GM23338 (cell line): ENCODE measurements around the gene PHLPP2. TPM values are rescaled to one million over a fixed set of nuclear protein-coding genes. Genes with fewer than 3 reads are reported as not detected.
A peak's percentile ranks its signal among the peaks of the same experiment; 100 is the strongest.

Experiments
- ATAC-seq: fragments of 200-7000 bp; cut with Tn5 transposase; 3 replicates; pipeline ENCODE4 v1.9.1; 2020
- DNase-seq: peaks from one replicate; pipeline ENCODE4 v3.0.0-alpha.2; 2015; ENCODE audit warnings: low spot score
- H2AFZ ChIP-seq: fragments of 200-600 bp; sonication (generic); 2 replicates; pipeline ENCODE4 v1.8.0; 2016; ENCODE audit warnings: antibody characterized with exemption, mild to moderate bottlenecking, moderate library complexity
- H3F3A ChIP-seq: fragments of 200-600 bp; sonication (generic); replicated peaks from 2 replicates; pipeline ENCODE4 v1.8.0; 2017; ENCODE audit warnings: antibody characterized with exemption, mixed run types, low read depth
- H3K27ac ChIP-seq: fragments of 200-600 bp; sonication (generic); 2 replicates; pipeline ENCODE4 v1.6.1; 2016; ENCODE audit warnings: low read depth
- H3K27me3 ChIP-seq: fragments of 200-600 bp; sonication (generic); 2 replicates; pipeline ENCODE4 v1.8.0; 2016; ENCODE audit warnings: mild to moderate bottlenecking, mixed run types, moderate library complexity; ENCODE audit not compliant: insufficient read depth
- H3K36me3 ChIP-seq: fragments of 200-600 bp; sonication (generic); 2 replicates; pipeline ENCODE4 v1.8.0; 2016; ENCODE audit warnings: mild to moderate bottlenecking; ENCODE audit not compliant: insufficient read depth
- H3K4me1 ChIP-seq: fragments of 200-600 bp; sonication (generic); 2 replicates; pipeline ENCODE4 v1.8.0; 2016; ENCODE audit warnings: mild to moderate bottlenecking, moderate library complexity; ENCODE audit not compliant: insufficient read depth
- H3K4me2 ChIP-seq: fragments of 200-600 bp; sonication (generic); 2 replicates; pipeline ENCODE4 v1.7.1; 2017; ENCODE audit warnings: mixed run types
- H3K4me3 ChIP-seq: fragments of 200-600 bp; sonication (generic); 2 replicates; pipeline ENCODE4 v1.6.1; 2016; ENCODE audit warnings: mixed run types
- H3K79me2 ChIP-seq: fragments of 200-600 bp; sonication (generic); replicated peaks from 2 replicates; pipeline ENCODE4 v1.8.0; 2017; ENCODE audit warnings: mild to moderate bottlenecking; ENCODE audit not compliant: insufficient read depth
- H3K9me2 ChIP-seq: fragments of 200-600 bp; sonication (generic); 2 replicates; pipeline ENCODE4 v1.8.0; 2017; ENCODE audit not compliant: insufficient read depth
- H4K20me1 ChIP-seq: fragments of 200-600 bp; sonication (generic); replicated peaks from 2 replicates; pipeline ENCODE4 v1.8.0; 2017; ENCODE audit warnings: mild to moderate bottlenecking; ENCODE audit not compliant: insufficient read depth
- H3K27ac Mint-ChIP-seq: 2 replicates; pipeline ENCODE4 v1.8.0; 2020; ENCODE audit warnings: inconsistent platforms, mild to moderate bottlenecking, moderate library complexity, mixed read lengths
- H3K27me3 Mint-ChIP-seq: 3 replicates; pipeline ENCODE4 v1.8.0; 2022; ENCODE audit warnings: low read depth, mild to moderate bottlenecking, moderate library complexity, mixed read lengths, inconsistent platforms; ENCODE audit not compliant: insufficient read depth, poor library complexity
- H3K36me3 Mint-ChIP-seq: 3 replicates; pipeline ENCODE4 v1.8.0; 2021; ENCODE audit warnings: low read depth, mild to moderate bottlenecking, inconsistent platforms, moderate library complexity, mixed read lengths
- H3K4me1 Mint-ChIP-seq: 3 replicates; pipeline ENCODE4 v1.8.0; 2020; ENCODE audit warnings: mild to moderate bottlenecking, inconsistent platforms, mixed read lengths
- H3K4me3 Mint-ChIP-seq: 3 replicates; pipeline ENCODE4 v1.8.0; 2021; ENCODE audit warnings: moderate library complexity, mild to moderate bottlenecking, inconsistent platforms, mixed read lengths
- H3K9me3 Mint-ChIP-seq: 3 replicates; pipeline ENCODE4 v1.8.0; 2020; ENCODE audit warnings: moderate library complexity, mild to moderate bottlenecking, inconsistent platforms, mixed read lengths
- CREB1 ChIP-seq: fragments of 250-450 bp; sonication (Bioruptor Pico); IDR thresholded peaks from 2 replicates; pipeline ENCODE4 v1.5.0; 2020; ENCODE audit warnings: low read depth, mild to moderate bottlenecking, moderate library complexity
- EZH2 ChIP-seq: fragments of 200-600 bp; sonication (generic); IDR thresholded peaks from one replicate; pipeline ENCODE4 v1.8.0; 2017; ENCODE audit warnings: antibody characterized with exemption, mild to moderate bottlenecking, low read depth; ENCODE audit not compliant: unreplicated experiment
- EZH2phosphoT487 ChIP-seq: fragments of 200-600 bp; sonication (generic); IDR thresholded peaks from one replicate; pipeline ENCODE4 v1.8.1; 2018; ENCODE audit warnings: antibody characterized with exemption; ENCODE audit not compliant: unreplicated experiment
- JUNB ChIP-seq: IDR thresholded peaks from one replicate; pipeline ENCODE4 v1.6.1; 2016; ENCODE audit warnings: antibody characterized with exemption; ENCODE audit not compliant: unreplicated experiment
- NANOG ChIP-seq: IDR thresholded peaks from 2 replicates; pipeline ENCODE4 v1.6.1; 2016; ENCODE audit warnings: antibody characterized with exemption, borderline replicate concordance
- POLR2AphosphoS5 ChIP-seq: IDR thresholded peaks from 2 replicates; pipeline ENCODE4 v1.6.1; 2016; ENCODE audit warnings: antibody characterized with exemption, low read depth
- ZNF114 ChIP-seq: fragments of 250-450 bp; sonication (Bioruptor Pico); IDR thresholded peaks from 2 replicates; pipeline ENCODE4 v1.5.0; 2020; ENCODE audit warnings: mild to moderate bottlenecking, moderate library complexity
- ZNF331 ChIP-seq: fragments of 250-450 bp; sonication (Bioruptor Pico); IDR thresholded peaks from 2 replicates; pipeline ENCODE4 v1.5.0; 2020; ENCODE audit warnings: low read depth, mild to moderate bottlenecking, moderate library complexity
- polyA plus RNA-seq: library from polyadenylated mRNA; unstranded; fragments of >200 nt; fragmentation: Nextera tagmentation; extraction: Ambion mirVana; gene quantifications from 2 replicates; pipeline ENCODE4 v1.2.1, GENCODE V29; 2016
- total RNA-seq: library from RNA; depleted of rRNA; stranded (reverse); fragments of >200 nt; shearing (Covaris generic); gene quantifications from 2 replicates; pipeline ENCODE4 v1.2.3, GENCODE V29; 2014
- TF ChIP-seq, protein P1 (sequence below), 2 experiments: fragments of 200-600 bp in 1 of 2; sonication (generic) in 1 of 2; conservative IDR thresholded peaks; 2 replicates each; pipeline versions ENCODE4 v1.5.1 to v1.6.1; 2016 to 2017; ENCODE audit warnings: antibody characterized with exemption in 2 of 2, low read depth in 2 of 2, mild to moderate bottlenecking in 2 of 2, moderate library complexity in 1 of 2
- TF ChIP-seq, protein P2 (sequence below): IDR thresholded peaks from one replicate; pipeline ENCODE4 v1.6.1; 2018; ENCODE audit warnings: antibody characterized with exemption; ENCODE audit not compliant: unreplicated experiment
- TF ChIP-seq, protein P3 (sequence below): fragments of 250-450 bp; sonication (Bioruptor Pico); IDR thresholded peaks from 2 replicates; pipeline ENCODE4 v1.5.0; 2020; ENCODE audit warnings: mild to moderate bottlenecking, moderate library complexity
- TF ChIP-seq, protein P4 (sequence below): IDR thresholded peaks from 2 replicates; pipeline ENCODE4 v1.6.1; 2016; ENCODE audit warnings: antibody characterized with exemption

The PHLPP2 gene
- total and polyA plus RNA-seq, 2 experiments from 2014 or later, result 4.2 to 20.5 TPM

DNA sequence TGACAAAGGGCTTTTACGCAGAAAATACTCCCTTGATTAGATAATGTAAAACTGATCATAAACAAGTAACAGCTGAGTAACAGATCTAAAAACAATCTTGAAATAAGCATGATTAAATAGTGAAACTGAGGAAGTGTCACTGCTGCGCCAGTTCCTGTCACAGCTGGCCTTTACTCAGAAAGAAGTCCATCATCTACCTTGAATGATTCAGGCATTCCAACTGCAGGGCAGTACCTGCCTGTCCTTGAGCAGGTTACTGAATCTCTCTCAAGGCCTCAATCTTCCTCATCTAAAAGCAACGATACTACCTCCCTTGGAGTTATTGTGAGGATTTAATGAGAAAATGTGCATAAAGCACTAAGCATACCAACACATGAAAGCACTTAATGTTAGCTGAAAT is 12.7 kb downstream of the PHLPP2 start:
- Mint-ChIP-seq H3K27ac (peak overlapping the region; percentile 88), H3K27me3 (peaks cover 2% of the 10 kb centered on the region), H3K4me1 (peaks cover 65% of the 10 kb centered on the region), H3K36me3 (peaks cover 7% of the 10 kb centered on the region; the same call in 2 of the 3 replicates), H3K9me3 (no peaks in the 10 kb centered on the region), H3K4me3 (peak overlapping the region; percentile 24; the same call in 2 of the 3 replicates)
- H3F3A ChIP-seq, result no peaks in the 10 kb centered on the region; the same call in 1 of the 2 replicates
- DNase-seq (peak; percentile 51), ATAC-seq (peak; percentile 52)
- H4K20me1 ChIP-seq, result peaks cover 1% of the 10 kb centered on the region; the same call in 1 of the 2 replicates
- H3K9me2 ChIP-seq, result no peaks in the 10 kb centered on the region
- H3K36me3 ChIP-seq, result no peaks in the 10 kb centered on the region
- H3K4me2 ChIP-seq, result peak overlapping the region; percentile 48
- H3K4me1 ChIP-seq, result peaks cover 61% of the 10 kb centered on the region
- peak overlapping the region; percentile 7; the same call in 1 of the 2 replicates for H3K4me3 ChIP-seq
- H3K79me2 ChIP-seq, result peaks cover 63% of the 10 kb centered on the region
- H3K27me3 ChIP-seq, result no peaks in the 10 kb centered on the region
- H2AFZ ChIP-seq, result no peak overlapping the region
- TF ChIP-seq, protein P1, sequence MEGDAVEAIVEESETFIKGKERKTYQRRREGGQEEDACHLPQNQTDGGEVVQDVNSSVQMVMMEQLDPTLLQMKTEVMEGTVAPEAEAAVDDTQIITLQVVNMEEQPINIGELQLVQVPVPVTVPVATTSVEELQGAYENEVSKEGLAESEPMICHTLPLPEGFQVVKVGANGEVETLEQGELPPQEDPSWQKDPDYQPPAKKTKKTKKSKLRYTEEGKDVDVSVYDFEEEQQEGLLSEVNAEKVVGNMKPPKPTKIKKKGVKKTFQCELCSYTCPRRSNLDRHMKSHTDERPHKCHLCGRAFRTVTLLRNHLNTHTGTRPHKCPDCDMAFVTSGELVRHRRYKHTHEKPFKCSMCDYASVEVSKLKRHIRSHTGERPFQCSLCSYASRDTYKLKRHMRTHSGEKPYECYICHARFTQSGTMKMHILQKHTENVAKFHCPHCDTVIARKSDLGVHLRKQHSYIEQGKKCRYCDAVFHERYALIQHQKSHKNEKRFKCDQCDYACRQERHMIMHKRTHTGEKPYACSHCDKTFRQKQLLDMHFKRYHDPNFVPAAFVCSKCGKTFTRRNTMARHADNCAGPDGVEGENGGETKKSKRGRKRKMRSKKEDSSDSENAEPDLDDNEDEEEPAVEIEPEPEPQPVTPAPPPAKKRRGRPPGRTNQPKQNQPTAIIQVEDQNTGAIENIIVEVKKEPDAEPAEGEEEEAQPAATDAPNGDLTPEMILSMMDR (conservative IDR thresholded peaks at IDR 0.05; ENCODE audit: low read depth in 2 of 2), result no peak
- no peak for TF ChIP-seq JUNB
- TF ChIP-seq, protein P2, sequence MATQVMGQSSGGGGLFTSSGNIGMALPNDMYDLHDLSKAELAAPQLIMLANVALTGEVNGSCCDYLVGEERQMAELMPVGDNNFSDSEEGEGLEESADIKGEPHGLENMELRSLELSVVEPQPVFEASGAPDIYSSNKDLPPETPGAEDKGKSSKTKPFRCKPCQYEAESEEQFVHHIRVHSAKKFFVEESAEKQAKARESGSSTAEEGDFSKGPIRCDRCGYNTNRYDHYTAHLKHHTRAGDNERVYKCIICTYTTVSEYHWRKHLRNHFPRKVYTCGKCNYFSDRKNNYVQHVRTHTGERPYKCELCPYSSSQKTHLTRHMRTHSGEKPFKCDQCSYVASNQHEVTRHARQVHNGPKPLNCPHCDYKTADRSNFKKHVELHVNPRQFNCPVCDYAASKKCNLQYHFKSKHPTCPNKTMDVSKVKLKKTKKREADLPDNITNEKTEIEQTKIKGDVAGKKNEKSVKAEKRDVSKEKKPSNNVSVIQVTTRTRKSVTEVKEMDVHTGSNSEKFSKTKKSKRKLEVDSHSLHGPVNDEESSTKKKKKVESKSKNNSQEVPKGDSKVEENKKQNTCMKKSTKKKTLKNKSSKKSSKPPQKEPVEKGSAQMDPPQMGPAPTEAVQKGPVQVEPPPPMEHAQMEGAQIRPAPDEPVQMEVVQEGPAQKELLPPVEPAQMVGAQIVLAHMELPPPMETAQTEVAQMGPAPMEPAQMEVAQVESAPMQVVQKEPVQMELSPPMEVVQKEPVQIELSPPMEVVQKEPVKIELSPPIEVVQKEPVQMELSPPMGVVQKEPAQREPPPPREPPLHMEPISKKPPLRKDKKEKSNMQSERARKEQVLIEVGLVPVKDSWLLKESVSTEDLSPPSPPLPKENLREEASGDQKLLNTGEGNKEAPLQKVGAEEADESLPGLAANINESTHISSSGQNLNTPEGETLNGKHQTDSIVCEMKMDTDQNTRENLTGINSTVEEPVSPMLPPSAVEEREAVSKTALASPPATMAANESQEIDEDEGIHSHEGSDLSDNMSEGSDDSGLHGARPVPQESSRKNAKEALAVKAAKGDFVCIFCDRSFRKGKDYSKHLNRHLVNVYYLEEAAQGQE, result no peak
- TF ChIP-seq, protein P3, sequence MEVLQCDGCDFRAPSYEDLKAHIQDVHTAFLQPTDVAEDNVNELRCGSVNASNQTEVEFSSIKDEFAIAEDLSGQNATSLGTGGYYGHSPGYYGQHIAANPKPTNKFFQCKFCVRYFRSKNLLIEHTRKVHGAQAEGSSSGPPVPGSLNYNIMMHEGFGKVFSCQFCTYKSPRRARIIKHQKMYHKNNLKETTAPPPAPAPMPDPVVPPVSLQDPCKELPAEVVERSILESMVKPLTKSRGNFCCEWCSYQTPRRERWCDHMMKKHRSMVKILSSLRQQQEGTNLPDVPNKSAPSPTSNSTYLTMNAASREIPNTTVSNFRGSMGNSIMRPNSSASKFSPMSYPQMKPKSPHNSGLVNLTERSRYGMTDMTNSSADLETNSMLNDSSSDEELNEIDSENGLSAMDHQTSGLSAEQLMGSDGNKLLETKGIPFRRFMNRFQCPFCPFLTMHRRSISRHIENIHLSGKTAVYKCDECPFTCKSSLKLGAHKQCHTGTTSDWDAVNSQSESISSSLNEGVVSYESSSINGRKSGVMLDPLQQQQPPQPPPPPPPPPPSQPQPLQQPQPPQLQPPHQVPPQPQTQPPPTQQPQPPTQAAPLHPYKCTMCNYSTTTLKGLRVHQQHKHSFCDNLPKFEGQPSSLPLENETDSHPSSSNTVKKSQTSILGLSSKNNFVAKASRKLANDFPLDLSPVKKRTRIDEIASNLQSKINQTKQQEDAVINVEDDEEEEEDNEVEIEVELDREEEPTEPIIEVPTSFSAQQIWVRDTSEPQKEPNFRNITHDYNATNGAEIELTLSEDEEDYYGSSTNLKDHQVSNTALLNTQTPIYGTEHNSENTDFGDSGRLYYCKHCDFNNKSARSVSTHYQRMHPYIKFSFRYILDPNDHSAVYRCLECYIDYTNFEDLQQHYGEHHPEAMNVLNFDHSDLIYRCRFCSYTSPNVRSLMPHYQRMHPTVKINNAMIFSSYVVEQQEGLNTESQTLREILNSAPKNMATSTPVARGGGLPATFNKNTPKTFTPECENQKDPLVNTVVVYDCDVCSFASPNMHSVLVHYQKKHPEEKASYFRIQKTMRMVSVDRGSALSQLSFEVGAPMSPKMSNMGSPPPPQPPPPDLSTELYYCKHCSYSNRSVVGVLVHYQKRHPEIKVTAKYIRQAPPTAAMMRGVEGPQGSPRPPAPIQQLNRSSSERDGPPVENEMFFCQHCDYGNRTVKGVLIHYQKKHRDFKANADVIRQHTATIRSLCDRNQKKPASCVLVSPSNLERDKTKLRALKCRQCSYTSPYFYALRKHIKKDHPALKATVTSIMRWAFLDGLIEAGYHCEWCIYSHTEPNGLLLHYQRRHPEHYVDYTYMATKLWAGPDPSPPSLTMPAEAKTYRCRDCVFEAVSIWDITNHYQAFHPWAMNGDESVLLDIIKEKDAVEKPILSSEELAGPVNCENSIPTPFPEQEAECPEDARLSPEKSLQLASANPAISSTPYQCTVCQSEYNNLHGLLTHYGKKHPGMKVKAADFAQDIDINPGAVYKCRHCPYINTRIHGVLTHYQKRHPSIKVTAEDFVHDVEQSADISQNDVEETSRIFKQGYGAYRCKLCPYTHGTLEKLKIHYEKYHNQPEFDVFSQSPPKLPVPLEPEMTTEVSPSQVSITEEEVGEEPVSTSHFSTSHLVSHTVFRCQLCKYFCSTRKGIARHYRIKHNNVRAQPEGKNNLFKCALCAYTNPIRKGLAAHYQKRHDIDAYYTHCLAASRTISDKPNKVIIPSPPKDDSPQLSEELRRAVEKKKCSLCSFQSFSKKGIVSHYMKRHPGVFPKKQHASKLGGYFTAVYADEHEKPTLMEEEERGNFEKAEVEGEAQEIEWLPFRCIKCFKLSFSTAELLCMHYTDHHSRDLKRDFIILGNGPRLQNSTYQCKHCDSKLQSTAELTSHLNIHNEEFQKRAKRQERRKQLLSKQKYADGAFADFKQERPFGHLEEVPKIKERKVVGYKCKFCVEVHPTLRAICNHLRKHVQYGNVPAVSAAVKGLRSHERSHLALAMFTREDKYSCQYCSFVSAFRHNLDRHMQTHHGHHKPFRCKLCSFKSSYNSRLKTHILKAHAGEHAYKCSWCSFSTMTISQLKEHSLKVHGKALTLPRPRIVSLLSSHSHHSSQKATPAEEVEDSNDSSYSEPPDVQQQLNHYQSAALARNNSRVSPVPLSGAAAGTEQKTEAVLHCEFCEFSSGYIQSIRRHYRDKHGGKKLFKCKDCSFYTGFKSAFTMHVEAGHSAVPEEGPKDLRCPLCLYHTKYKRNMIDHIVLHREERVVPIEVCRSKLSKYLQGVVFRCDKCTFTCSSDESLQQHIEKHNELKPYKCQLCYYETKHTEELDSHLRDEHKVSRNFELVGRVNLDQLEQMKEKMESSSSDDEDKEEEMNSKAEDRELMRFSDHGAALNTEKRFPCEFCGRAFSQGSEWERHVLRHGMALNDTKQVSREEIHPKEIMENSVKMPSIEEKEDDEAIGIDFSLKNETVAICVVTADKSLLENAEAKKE, result no peak
- no peak for TF ChIP-seq ZNF114
- TF ChIP-seq, protein P4, sequence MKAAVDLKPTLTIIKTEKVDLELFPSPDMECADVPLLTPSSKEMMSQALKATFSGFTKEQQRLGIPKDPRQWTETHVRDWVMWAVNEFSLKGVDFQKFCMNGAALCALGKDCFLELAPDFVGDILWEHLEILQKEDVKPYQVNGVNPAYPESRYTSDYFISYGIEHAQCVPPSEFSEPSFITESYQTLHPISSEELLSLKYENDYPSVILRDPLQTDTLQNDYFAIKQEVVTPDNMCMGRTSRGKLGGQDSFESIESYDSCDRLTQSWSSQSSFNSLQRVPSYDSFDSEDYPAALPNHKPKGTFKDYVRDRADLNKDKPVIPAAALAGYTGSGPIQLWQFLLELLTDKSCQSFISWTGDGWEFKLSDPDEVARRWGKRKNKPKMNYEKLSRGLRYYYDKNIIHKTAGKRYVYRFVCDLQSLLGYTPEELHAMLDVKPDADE, result no peak
- no peak for TF ChIP-seq NANOG
- TF ChIP-seq EZH2, result no peak
- no peak for TF ChIP-seq CREB1 (CRISPR knock-in tag)
- no peak for TF ChIP-seq EZH2phosphoT487
- TF ChIP-seq POLR2AphosphoS5, result no peak
- no peak for TF ChIP-seq ZNF331 (CRISPR knock-in tag)
- H3K27ac ChIP-seq, result peak overlapping the region; percentile 27
